ENCODE results near the gene CCL15.

Gene CCL15

DNA sequence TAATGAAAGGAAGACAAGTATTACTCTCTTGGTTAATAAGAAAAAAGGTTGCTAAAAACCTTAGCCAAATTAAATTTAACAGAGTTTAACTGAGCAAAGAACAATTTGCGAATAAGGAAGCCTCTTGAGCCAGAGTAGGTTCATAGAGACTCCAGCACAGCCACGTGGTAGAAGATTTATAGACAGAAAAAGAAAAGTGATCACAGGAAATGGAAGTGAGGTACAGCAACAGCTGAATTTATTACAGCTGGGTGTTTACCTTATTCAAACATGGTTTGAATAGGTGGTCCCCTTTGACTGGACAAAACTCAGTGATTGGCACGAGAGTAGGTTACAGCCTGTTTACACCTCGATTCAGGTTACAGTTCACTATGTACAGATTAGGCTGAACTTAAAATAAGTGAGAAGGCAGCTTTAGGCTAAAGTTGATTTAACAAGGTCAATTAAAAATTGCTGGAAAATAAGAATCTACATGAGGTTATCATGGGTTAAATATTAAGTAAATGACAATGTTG, 3.3 kb upstream of the CCL15 start:
- Histone ChIP-seq H3K27ac (ENCODE audit: poor library complexity, severe bottlenecking) (no peak overlapping the region), H3K27me3 (ENCODE audit: insufficient read depth, poor library complexity, severe bottlenecking) (no peaks in the 10 kb centered on the region), H3K9me3 (ENCODE audit: severe bottlenecking) (no peaks in the 10 kb centered on the region), H3K4me3 (ENCODE audit: severe bottlenecking) (no peak overlapping the region), H3K4me1 (ENCODE audit: insufficient read depth, poor library complexity, severe bottlenecking) (no peaks in the 10 kb centered on the region), H3K36me3 (ENCODE audit: low read depth) (no peaks in the 10 kb centered on the region)
- TF ChIP-seq CTCF (IDR thresholded peaks at IDR 0.05; ENCODE audit: poor library complexity, severe bottlenecking) = no peak
- ATAC-seq (ENCODE audit: low read depth) (no peak), DNase-seq (ENCODE audit: low spot score) (no peak)

DNA sequence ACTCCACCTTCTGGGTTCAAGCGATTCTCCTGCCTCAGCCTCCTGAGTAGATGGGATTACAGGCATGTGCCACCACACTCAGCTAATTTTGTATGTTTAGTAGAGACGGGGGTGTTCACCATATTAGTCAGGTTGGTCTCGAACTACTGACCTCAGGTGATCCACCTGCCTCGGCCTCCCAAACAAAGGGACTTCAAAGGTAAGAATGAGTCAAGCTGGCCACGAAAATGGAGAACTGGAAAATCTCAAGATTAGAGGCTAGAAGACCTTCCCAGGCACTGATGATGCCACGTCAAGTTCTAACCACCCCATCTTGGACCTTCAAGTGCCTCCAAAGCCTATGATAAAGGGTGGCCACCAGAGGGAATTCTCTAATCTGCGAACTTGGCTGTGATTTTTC, 1.3 kb upstream of the CCL15 start:
- no peak for TF ChIP-seq CTCF (IDR thresholded peaks at IDR 0.05; ENCODE audit: poor library complexity, severe bottlenecking)
- ATAC-seq (ENCODE audit: low read depth) (no peak), DNase-seq (ENCODE audit: low spot score) (no peak)
- H3K4me1 ChIP-seq (ENCODE audit: insufficient read depth, poor library complexity, severe bottlenecking) = no peaks in the 10 kb centered on the region
- H3K27me3 ChIP-seq (ENCODE audit: insufficient read depth, poor library complexity, severe bottlenecking) = no peaks in the 10 kb centered on the region
- H3K27ac ChIP-seq (ENCODE audit: poor library complexity, severe bottlenecking) = no peak overlapping the region
- H3K9me3 ChIP-seq (ENCODE audit: severe bottlenecking) = no peaks in the 10 kb centered on the region
- no peaks in the 10 kb centered on the region for H3K36me3 ChIP-seq (ENCODE audit: low read depth)
- H3K4me3 ChIP-seq (ENCODE audit: severe bottlenecking) = no peak overlapping the region

- Histone ChIP-seq H3K27ac (ENCODE audit: poor library complexity, severe bottlenecking) (no peak overlapping the region), H3K4me3 (ENCODE audit: severe bottlenecking) (no peak overlapping the region), H3K9me3 (ENCODE audit: severe bottlenecking) (no peaks in the 10 kb centered on the region), H3K27me3 (ENCODE audit: insufficient read depth, poor library complexity, severe bottlenecking) (no peaks in the 10 kb centered on the region), H3K4me1 (ENCODE audit: insufficient read depth, poor library complexity, severe bottlenecking) (no peaks in the 10 kb centered on the region), H3K36me3 (ENCODE audit: low read depth) (no peaks in the 10 kb centered on the region)
- DNase-seq (ENCODE audit: low spot score) (no peak), ATAC-seq (ENCODE audit: low read depth) (no peak)
- no peak for TF ChIP-seq CTCF (IDR thresholded peaks at IDR 0.05; ENCODE audit: poor library complexity, severe bottlenecking)
Observed at GRCh38 chr17:36001862-36002603, 680 bp upstream of the CCL15 start.

DNA sequence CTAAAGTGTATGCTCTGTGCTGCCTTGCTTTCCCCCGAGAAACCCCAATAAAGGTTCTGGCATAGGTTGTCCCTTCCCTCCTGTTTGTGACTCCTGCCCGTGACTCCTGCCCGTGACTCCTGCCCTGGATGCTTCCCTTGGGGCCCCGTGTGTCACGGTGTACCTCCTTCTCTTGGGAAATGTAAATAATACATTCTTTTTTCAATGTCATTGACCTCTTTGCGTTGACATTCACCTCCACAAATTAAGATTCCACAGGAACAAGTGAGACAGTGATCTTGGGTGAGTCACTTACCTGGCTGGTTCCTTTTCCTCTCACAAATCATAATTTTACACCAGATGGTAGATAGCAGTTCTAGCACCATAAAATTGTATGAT, 632 bp downstream of the CCL15 start:
- Histone ChIP-seq H3K9me3 (ENCODE audit: severe bottlenecking) (no peaks in the 10 kb centered on the region), H3K27ac (ENCODE audit: poor library complexity, severe bottlenecking) (no peak overlapping the region), H3K4me3 (ENCODE audit: severe bottlenecking) (no peak overlapping the region), H3K4me1 (ENCODE audit: insufficient read depth, poor library complexity, severe bottlenecking) (no peaks in the 10 kb centered on the region), H3K36me3 (ENCODE audit: low read depth) (no peaks in the 10 kb centered on the region), H3K27me3 (ENCODE audit: insufficient read depth, poor library complexity, severe bottlenecking) (no peaks in the 10 kb centered on the region)
- no peak for TF ChIP-seq CTCF (IDR thresholded peaks at IDR 0.05; ENCODE audit: poor library complexity, severe bottlenecking)
- DNase-seq (ENCODE audit: low spot score) (no peak), ATAC-seq (ENCODE audit: low read depth) (no peak)

DNA sequence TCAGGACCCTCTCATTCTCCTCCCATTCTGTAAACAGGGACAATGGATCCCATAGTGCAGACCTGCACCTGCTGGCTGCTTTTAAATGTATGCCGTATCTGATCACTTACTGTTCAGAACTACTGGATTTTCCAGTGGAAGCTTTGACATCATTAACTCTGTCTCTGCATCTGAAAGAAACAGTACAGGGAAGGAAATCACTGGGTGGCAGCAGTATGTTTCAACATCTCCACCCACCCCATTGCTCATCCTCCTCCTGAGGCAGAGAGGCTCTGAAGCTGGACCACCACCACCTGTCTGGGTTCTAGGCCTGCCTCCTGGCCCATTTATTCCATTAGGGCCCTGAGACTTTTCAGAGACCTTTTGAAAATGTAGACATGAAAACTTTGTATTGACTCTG, 2.6 kb downstream of the CCL15 start:
- no peak for DNase-seq (ENCODE audit: low spot score)
- Histone ChIP-seq H3K36me3 (ENCODE audit: low read depth) (no peaks in the 10 kb centered on the region), H3K27ac (ENCODE audit: poor library complexity, severe bottlenecking) (no peak overlapping the region), H3K9me3 (ENCODE audit: severe bottlenecking) (no peaks in the 10 kb centered on the region), H3K27me3 (ENCODE audit: insufficient read depth, poor library complexity, severe bottlenecking) (no peaks in the 10 kb centered on the region), H3K4me1 (ENCODE audit: insufficient read depth, poor library complexity, severe bottlenecking) (no peaks in the 10 kb centered on the region), H3K4me3 (ENCODE audit: severe bottlenecking) (no peak overlapping the region)
- no peak for ATAC-seq (ENCODE audit: low read depth)
- TF ChIP-seq CTCF (IDR thresholded peaks at IDR 0.05; ENCODE audit: poor library complexity, severe bottlenecking) = no peak

Data from RWPE2 (cell line).